GM23338 (cell line): ENCODE data around the gene MTFR1L. TPM values are rescaled to one million over a fixed set of nuclear protein-coding genes. Genes with fewer than 3 reads are reported as not detected.

Experiments
- ATAC-seq: fragments of 200-7000 bp; cut with Tn5 transposase; 3 replicates; pipeline ENCODE4 v1.9.1; 2020
- DNase-seq: peaks from one replicate; pipeline ENCODE4 v3.0.0-alpha.2; 2015; ENCODE audit warnings: low spot score
- H2AFZ ChIP-seq: fragments of 200-600 bp; sonication (generic); 2 replicates; pipeline ENCODE4 v1.8.0; 2016; ENCODE audit warnings: antibody characterized with exemption, mild to moderate bottlenecking, moderate library complexity
- H3F3A ChIP-seq: fragments of 200-600 bp; sonication (generic); replicated peaks from 2 replicates; pipeline ENCODE4 v1.8.0; 2017; ENCODE audit warnings: antibody characterized with exemption, mixed run types, low read depth
- H3K27ac ChIP-seq: fragments of 200-600 bp; sonication (generic); 2 replicates; pipeline ENCODE4 v1.6.1; 2016; ENCODE audit warnings: low read depth
- H3K27me3 ChIP-seq: fragments of 200-600 bp; sonication (generic); 2 replicates; pipeline ENCODE4 v1.8.0; 2016; ENCODE audit warnings: mild to moderate bottlenecking, mixed run types, moderate library complexity; ENCODE audit not compliant: insufficient read depth
- H3K36me3 ChIP-seq: fragments of 200-600 bp; sonication (generic); 2 replicates; pipeline ENCODE4 v1.8.0; 2016; ENCODE audit warnings: mild to moderate bottlenecking; ENCODE audit not compliant: insufficient read depth
- H3K4me1 ChIP-seq: fragments of 200-600 bp; sonication (generic); 2 replicates; pipeline ENCODE4 v1.8.0; 2016; ENCODE audit warnings: mild to moderate bottlenecking, moderate library complexity; ENCODE audit not compliant: insufficient read depth
- H3K4me2 ChIP-seq: fragments of 200-600 bp; sonication (generic); 2 replicates; pipeline ENCODE4 v1.7.1; 2017; ENCODE audit warnings: mixed run types
- H3K4me3 ChIP-seq: fragments of 200-600 bp; sonication (generic); 2 replicates; pipeline ENCODE4 v1.6.1; 2016; ENCODE audit warnings: mixed run types
- H3K79me2 ChIP-seq: fragments of 200-600 bp; sonication (generic); replicated peaks from 2 replicates; pipeline ENCODE4 v1.8.0; 2017; ENCODE audit warnings: mild to moderate bottlenecking; ENCODE audit not compliant: insufficient read depth
- H3K9me2 ChIP-seq: fragments of 200-600 bp; sonication (generic); 2 replicates; pipeline ENCODE4 v1.8.0; 2017; ENCODE audit not compliant: insufficient read depth
- H4K20me1 ChIP-seq: fragments of 200-600 bp; sonication (generic); replicated peaks from 2 replicates; pipeline ENCODE4 v1.8.0; 2017; ENCODE audit warnings: mild to moderate bottlenecking; ENCODE audit not compliant: insufficient read depth
- H3K27ac Mint-ChIP-seq: 2 replicates; pipeline ENCODE4 v1.8.0; 2020; ENCODE audit warnings: inconsistent platforms, mild to moderate bottlenecking, moderate library complexity, mixed read lengths
- H3K27me3 Mint-ChIP-seq: 3 replicates; pipeline ENCODE4 v1.8.0; 2022; ENCODE audit warnings: low read depth, mild to moderate bottlenecking, moderate library complexity, mixed read lengths, inconsistent platforms; ENCODE audit not compliant: insufficient read depth, poor library complexity
- H3K36me3 Mint-ChIP-seq: 3 replicates; pipeline ENCODE4 v1.8.0; 2021; ENCODE audit warnings: low read depth, mild to moderate bottlenecking, inconsistent platforms, moderate library complexity, mixed read lengths
- H3K4me1 Mint-ChIP-seq: 3 replicates; pipeline ENCODE4 v1.8.0; 2020; ENCODE audit warnings: mild to moderate bottlenecking, inconsistent platforms, mixed read lengths
- H3K4me3 Mint-ChIP-seq: 3 replicates; pipeline ENCODE4 v1.8.0; 2021; ENCODE audit warnings: moderate library complexity, mild to moderate bottlenecking, inconsistent platforms, mixed read lengths
- H3K9me3 Mint-ChIP-seq: 3 replicates; pipeline ENCODE4 v1.8.0; 2020; ENCODE audit warnings: moderate library complexity, mild to moderate bottlenecking, inconsistent platforms, mixed read lengths
- CTCF ChIP-seq, 2 experiments: fragments of 200-600 bp in 1 of 2; sonication (generic) in 1 of 2; conservative IDR thresholded peaks; 2 replicates each; pipeline versions ENCODE4 v1.5.1 to v1.6.1; 2016 to 2017; ENCODE audit warnings: antibody characterized with exemption in 2 of 2, low read depth in 2 of 2, mild to moderate bottlenecking in 2 of 2, moderate library complexity in 1 of 2
- ETS1 ChIP-seq: IDR thresholded peaks from 2 replicates; pipeline ENCODE4 v1.6.1; 2016; ENCODE audit warnings: antibody characterized with exemption
- EZH2 ChIP-seq: fragments of 200-600 bp; sonication (generic); IDR thresholded peaks from one replicate; pipeline ENCODE4 v1.8.0; 2017; ENCODE audit warnings: antibody characterized with exemption, mild to moderate bottlenecking, low read depth; ENCODE audit not compliant: unreplicated experiment
- EZH2phosphoT487 ChIP-seq: fragments of 200-600 bp; sonication (generic); IDR thresholded peaks from one replicate; pipeline ENCODE4 v1.8.1; 2018; ENCODE audit warnings: antibody characterized with exemption; ENCODE audit not compliant: unreplicated experiment
- JUNB ChIP-seq: IDR thresholded peaks from one replicate; pipeline ENCODE4 v1.6.1; 2016; ENCODE audit warnings: antibody characterized with exemption; ENCODE audit not compliant: unreplicated experiment
- NANOG ChIP-seq: IDR thresholded peaks from 2 replicates; pipeline ENCODE4 v1.6.1; 2016; ENCODE audit warnings: antibody characterized with exemption, borderline replicate concordance
- POLR2AphosphoS5 ChIP-seq: IDR thresholded peaks from 2 replicates; pipeline ENCODE4 v1.6.1; 2016; ENCODE audit warnings: antibody characterized with exemption, low read depth
- STAT1 ChIP-seq: IDR thresholded peaks from one replicate; pipeline ENCODE4 v1.6.1; 2016; ENCODE audit warnings: antibody characterized with exemption; ENCODE audit not compliant: unreplicated experiment
- ZNF114 ChIP-seq: fragments of 250-450 bp; sonication (Bioruptor Pico); IDR thresholded peaks from 2 replicates; pipeline ENCODE4 v1.5.0; 2020; ENCODE audit warnings: mild to moderate bottlenecking, moderate library complexity
- polyA plus RNA-seq: library from polyadenylated mRNA; unstranded; fragments of >200 nt; fragmentation: Nextera tagmentation; extraction: Ambion mirVana; gene quantifications from 2 replicates; pipeline ENCODE4 v1.2.1, GENCODE V29; 2016
- total RNA-seq: library from RNA; depleted of rRNA; stranded (reverse); fragments of >200 nt; shearing (Covaris generic); gene quantifications from 2 replicates; pipeline ENCODE4 v1.2.3, GENCODE V29; 2014
- TF ChIP-seq, protein P1 (sequence below): fragments of 250-450 bp; sonication (Bioruptor Pico); IDR thresholded peaks from 2 replicates; pipeline ENCODE4 v1.5.0; 2020; ENCODE audit warnings: mild to moderate bottlenecking, moderate library complexity

Gene MTFR1L
- total and polyA plus RNA-seq, 2 experiments from 2014 or later = 14.8 to 22.7 TPM

DNA sequence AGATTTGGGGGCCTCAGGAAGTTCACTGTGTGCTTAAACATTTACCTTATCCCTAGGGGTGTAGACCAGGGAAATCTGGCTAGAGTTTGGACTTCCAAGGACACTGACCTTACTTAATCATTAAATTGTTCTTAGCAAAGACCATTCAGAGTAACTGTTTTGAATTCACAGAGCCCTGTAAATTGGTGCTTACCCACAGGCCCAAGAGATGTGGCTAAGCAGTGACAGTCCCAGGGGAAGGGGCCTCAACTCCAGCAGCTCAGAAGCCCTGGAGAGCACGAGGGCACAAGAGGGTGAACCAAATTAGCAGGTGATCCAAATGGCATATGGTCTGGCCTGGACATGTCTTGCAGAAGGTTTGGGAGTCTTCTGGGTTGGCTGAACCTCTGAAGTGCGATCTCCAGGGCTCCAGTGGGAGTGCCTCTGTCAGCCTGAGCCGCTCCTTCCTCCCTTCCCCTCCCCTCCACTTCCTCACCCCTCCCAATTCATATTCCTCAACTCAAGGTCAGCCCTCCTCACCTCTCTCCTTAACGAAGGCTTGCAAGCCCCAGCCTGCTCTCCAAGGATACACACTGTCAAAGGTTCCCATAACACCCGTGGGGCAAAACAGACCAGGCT is 51.4 kb downstream of the MTFR1L start (continued):
- TF ChIP-seq CTCF (conservative IDR thresholded peaks at IDR 0.05; ENCODE audit: low read depth in 2 of 2) (no peak), EZH2phosphoT487 (no peak)
- TF ChIP-seq, protein P1, sequence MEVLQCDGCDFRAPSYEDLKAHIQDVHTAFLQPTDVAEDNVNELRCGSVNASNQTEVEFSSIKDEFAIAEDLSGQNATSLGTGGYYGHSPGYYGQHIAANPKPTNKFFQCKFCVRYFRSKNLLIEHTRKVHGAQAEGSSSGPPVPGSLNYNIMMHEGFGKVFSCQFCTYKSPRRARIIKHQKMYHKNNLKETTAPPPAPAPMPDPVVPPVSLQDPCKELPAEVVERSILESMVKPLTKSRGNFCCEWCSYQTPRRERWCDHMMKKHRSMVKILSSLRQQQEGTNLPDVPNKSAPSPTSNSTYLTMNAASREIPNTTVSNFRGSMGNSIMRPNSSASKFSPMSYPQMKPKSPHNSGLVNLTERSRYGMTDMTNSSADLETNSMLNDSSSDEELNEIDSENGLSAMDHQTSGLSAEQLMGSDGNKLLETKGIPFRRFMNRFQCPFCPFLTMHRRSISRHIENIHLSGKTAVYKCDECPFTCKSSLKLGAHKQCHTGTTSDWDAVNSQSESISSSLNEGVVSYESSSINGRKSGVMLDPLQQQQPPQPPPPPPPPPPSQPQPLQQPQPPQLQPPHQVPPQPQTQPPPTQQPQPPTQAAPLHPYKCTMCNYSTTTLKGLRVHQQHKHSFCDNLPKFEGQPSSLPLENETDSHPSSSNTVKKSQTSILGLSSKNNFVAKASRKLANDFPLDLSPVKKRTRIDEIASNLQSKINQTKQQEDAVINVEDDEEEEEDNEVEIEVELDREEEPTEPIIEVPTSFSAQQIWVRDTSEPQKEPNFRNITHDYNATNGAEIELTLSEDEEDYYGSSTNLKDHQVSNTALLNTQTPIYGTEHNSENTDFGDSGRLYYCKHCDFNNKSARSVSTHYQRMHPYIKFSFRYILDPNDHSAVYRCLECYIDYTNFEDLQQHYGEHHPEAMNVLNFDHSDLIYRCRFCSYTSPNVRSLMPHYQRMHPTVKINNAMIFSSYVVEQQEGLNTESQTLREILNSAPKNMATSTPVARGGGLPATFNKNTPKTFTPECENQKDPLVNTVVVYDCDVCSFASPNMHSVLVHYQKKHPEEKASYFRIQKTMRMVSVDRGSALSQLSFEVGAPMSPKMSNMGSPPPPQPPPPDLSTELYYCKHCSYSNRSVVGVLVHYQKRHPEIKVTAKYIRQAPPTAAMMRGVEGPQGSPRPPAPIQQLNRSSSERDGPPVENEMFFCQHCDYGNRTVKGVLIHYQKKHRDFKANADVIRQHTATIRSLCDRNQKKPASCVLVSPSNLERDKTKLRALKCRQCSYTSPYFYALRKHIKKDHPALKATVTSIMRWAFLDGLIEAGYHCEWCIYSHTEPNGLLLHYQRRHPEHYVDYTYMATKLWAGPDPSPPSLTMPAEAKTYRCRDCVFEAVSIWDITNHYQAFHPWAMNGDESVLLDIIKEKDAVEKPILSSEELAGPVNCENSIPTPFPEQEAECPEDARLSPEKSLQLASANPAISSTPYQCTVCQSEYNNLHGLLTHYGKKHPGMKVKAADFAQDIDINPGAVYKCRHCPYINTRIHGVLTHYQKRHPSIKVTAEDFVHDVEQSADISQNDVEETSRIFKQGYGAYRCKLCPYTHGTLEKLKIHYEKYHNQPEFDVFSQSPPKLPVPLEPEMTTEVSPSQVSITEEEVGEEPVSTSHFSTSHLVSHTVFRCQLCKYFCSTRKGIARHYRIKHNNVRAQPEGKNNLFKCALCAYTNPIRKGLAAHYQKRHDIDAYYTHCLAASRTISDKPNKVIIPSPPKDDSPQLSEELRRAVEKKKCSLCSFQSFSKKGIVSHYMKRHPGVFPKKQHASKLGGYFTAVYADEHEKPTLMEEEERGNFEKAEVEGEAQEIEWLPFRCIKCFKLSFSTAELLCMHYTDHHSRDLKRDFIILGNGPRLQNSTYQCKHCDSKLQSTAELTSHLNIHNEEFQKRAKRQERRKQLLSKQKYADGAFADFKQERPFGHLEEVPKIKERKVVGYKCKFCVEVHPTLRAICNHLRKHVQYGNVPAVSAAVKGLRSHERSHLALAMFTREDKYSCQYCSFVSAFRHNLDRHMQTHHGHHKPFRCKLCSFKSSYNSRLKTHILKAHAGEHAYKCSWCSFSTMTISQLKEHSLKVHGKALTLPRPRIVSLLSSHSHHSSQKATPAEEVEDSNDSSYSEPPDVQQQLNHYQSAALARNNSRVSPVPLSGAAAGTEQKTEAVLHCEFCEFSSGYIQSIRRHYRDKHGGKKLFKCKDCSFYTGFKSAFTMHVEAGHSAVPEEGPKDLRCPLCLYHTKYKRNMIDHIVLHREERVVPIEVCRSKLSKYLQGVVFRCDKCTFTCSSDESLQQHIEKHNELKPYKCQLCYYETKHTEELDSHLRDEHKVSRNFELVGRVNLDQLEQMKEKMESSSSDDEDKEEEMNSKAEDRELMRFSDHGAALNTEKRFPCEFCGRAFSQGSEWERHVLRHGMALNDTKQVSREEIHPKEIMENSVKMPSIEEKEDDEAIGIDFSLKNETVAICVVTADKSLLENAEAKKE (CRISPR knock-in tag) = no peak

DNA sequence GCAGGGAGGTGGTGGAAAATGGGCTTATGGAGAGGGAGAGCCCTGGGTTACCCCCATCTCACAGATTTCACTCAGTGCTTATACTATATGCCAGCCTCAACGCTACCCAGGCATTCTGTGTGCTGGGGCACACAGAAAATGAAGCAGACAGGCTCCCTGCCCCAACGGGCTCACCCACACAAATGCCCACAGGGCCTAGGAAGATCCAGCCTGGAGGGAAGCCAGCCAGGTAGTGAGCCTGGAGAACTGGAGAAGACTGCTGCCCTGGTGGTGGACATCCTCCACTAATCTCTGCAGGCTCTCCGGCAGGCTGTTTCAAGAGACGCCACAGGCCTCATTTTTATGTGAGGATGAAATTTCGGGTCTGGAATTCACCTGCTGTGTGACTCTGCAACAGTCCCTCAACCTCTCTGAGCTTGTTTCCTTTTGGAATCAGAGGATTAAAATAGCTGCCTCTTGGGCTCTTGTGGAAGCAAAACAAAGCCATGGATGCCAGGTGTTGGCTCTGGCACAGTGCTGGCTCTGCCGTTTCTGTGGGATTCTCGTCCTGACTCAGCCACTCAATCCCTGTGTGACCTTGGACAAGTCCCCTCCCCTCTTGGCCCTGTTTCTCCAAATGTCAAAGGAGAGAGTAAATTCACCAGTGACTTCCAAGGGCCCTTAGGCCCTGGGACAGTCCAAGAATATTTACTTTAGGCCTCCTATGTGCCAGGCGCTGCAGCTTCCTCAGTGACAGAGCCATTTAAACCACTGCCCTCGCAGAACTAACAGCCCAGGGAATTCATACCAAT is 52.1 kb downstream of the MTFR1L start:
- 0 out of 2 replicates have a peak overlapping the region, but pooled peaks have one; percentile 20 for H3K4me2 ChIP-seq

More for the DNA sequence above, 52.1 kb downstream of the MTFR1L start:
- H3F3A ChIP-seq = 0 out of 2 replicates have a peak, but pooled peaks cover 3% of the 10 kb centered on the region
- H3K27me3 ChIP-seq = peaks cover 8% of the 10 kb centered on the region
- H4K20me1 ChIP-seq = no peaks in the 10 kb centered on the region
- no peak overlapping the region for H3K27ac Mint-ChIP-seq
- H2AFZ ChIP-seq = no peak overlapping the region
- H3K9me3 Mint-ChIP-seq = no peaks in the 10 kb centered on the region; the same call in 2 of the 3 replicates
- no peaks in the 10 kb centered on the region for H3K36me3 Mint-ChIP-seq
- H3K4me3 ChIP-seq = no peak overlapping the region
- H3K79me2 ChIP-seq = no peaks in the 10 kb centered on the region
- no peak overlapping the region for H3K4me3 Mint-ChIP-seq
- H3K4me1 ChIP-seq = peaks cover 32% of the 10 kb centered on the region
- H3K4me1 Mint-ChIP-seq = peaks cover 32% of the 10 kb centered on the region
- no peaks in the 10 kb centered on the region for H3K9me2 ChIP-seq
- peaks cover 5% of the 10 kb centered on the region for H3K27me3 Mint-ChIP-seq
- no peak for DNase-seq
- TF ChIP-seq ETS1 (no peak), EZH2 (no peak), POLR2AphosphoS5 (no peak), ZNF114 (CRISPR knock-in tag) (no peak), NANOG (no peak), JUNB (no peak), STAT1 (no peak)
- ATAC-seq = no peak
- no peaks in the 10 kb centered on the region for H3K36me3 ChIP-seq
- no peak overlapping the region for H3K27ac ChIP-seq
